NK-92 treated with Interleukin-12 subunit alpha and Interleukin-12 subunit beta, amount 100 ng/mL, for 24 hours (cell line): ENCODE data around the gene CD164L2.

Experiments
- DNase-seq: peaks from one replicate; lab custom pipeline; 2025; lab: John Stamatoyannopoulos, UW

The CD164L2 gene

GRCh38 chr1:27405074-27405473, 21.9 kb upstream of the CD164L2 start:
- no peak for DNase-seq

- no peak for DNase-seq
Measured at GRCh38 chr1:27403931-27404330, 20.8 kb upstream of the CD164L2 start.

- DNase-seq = no peak
Measured at GRCh38 chr1:27403065-27403726, 20.1 kb upstream of the CD164L2 start.

- no peak for DNase-seq
Measured at GRCh38 chr1:27402349-27402754, 19.2 kb upstream of the CD164L2 start.

- no peak for DNase-seq
Measured at GRCh38 chr1:27400963-27401341, 17.8 kb upstream of the CD164L2 start.

- no peak for DNase-seq
Measured at GRCh38 chr1:27400082-27400962, 17.2 kb upstream of the CD164L2 start.

GRCh38 chr1:27399251-27400025, 16.3 kb upstream of the CD164L2 start:
- no peak for DNase-seq

- DNase-seq = no peak
Measured at GRCh38 chr1:27398405-27399149, 15.4 kb upstream of the CD164L2 start.

GRCh38 chr1:27397749-27398148, 14.6 kb upstream of the CD164L2 start:
- DNase-seq = no peak

- DNase-seq = no peak
Measured at GRCh38 chr1:27397110-27397509, 14.0 kb upstream of the CD164L2 start.

GRCh38 chr1:27395441-27396195, 12.5 kb upstream of the CD164L2 start:
- peak; percentile 48 for DNase-seq

- no peak for DNase-seq
Measured at GRCh38 chr1:27394925-27395324, 11.8 kb upstream of the CD164L2 start.

GRCh38 chr1:27394282-27394658, 11.1 kb upstream of the CD164L2 start:
- no peak for DNase-seq

GRCh38 chr1:27393641-27394281, 10.6 kb upstream of the CD164L2 start:
- no peak for DNase-seq

- DNase-seq = no peak
Measured at GRCh38 chr1:27392778-27393635, 9.9 kb upstream of the CD164L2 start.

GRCh38 chr1:27392096-27392777, 9.1 kb upstream of the CD164L2 start, which contains the start of gene GPR3:
GPR3 (plus strand) TSS chr1:27392622; CDS start chr1:27393799, 1,177 bp downstream.
- peak; percentile 78 for DNase-seq

GRCh38 chr1:27391511-27392095, 8.5 kb upstream of the CD164L2 start:
- no peak for DNase-seq

- peak; percentile 30 for DNase-seq
Measured at GRCh38 chr1:27388337-27389005, 5.3 kb upstream of the CD164L2 start.
